Body of pancreas (tissue), 4 donors: ENCODE measurements around the gene MOV10L1.

Experiments
- CTCF ChIP-seq, 7 experiments: fragments of 450-650 bp in 4 of 7; fragments of 200-600 bp in 3 of 7; sonication (generic) in 3 of 7; IDR thresholded peaks; one replicate each; pipeline ENCODE4 v1.5.1; 2016 to 2019; ENCODE audit warnings: antibody characterized with exemption in 7 of 7
- POLR2A ChIP-seq, 3 donors: fragments of 450-650 bp; IDR thresholded peaks; one replicate each; pipeline ENCODE4 v1.6.1; 2016; ENCODE audit warnings: antibody characterized with exemption in 3 of 3, mild to moderate bottlenecking in 2 of 3

DNA sequence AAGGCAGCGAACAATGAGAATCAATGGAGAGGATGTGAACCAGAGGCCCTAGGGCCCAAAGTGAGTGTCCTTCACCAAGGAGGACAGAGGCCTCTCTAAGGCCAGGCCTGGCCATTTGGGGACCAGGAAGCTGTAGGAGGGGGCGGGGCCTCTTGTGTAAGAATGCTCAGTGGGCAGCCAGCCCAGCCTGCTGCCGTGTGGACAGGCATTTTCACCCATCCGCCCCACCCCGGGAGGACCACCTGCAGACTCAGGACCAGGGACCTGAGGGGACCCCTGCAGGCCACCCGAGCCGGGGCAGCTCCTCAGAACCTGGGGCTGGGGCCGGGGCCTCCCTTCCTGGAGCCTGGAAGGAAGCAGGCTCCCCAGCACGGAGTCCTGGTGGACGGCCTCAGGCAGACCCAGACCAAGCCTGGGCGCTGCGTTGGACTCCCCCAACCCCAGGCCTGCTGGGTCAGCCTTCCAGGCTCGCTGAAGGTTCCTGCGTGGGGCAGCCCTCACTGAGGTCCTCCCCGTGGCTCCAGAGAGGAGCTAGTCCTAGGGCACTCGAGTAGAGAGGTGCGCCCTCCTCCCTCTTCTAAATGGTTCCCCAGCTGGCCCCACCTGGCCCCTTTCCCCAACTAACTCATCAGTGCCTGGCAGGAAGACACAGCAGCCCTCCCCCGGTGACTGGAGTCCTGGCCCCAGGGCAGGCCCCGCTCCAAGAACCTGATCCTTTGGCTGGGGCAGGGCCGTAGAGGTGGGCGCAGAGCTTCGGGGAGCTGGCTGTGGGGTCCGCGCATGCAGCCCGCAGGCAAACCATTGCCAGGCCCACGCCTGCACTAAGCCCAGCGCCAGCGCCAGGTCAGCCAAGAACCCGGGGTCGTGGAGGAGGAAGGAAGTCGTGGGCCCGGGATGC lies 94.4 kb downstream of the MOV10L1 start:
- TF ChIP-seq CTCF (IDR thresholded peaks at IDR 0.05) (no peak), POLR2A (IDR thresholded peaks at IDR 0.05) (peak in 2 of 3 donors; percentile 13 to 14)
